Liver (tissue), 9 donors: Measurements from ENCODE around the gene ADORA2A. TPM values are rescaled to one million over a fixed set of nuclear protein-coding genes. Genes with fewer than 3 reads are reported as not detected.

ENCODE experiments used
- DNase-seq: peaks from one replicate; pipeline ENCODE4 v3.0.0-alpha.2; 2017; ENCODE audit warnings: low spot score
- H3K27ac ChIP-seq, 2 donors: one replicate each; pipeline ENCODE4 v1.7.0; 2013; ENCODE audit warnings: inconsistent platforms in 2 of 2, low read length in 2 of 2, control low read depth in 1 of 2, low read depth in 1 of 2, mild to moderate bottlenecking in 1 of 2
- H3K27me3 ChIP-seq, 4 donors: one replicate each; pipeline versions ENCODE4 v1.6.1 to v1.7.0; 2013; ENCODE audit warnings: low read length in 3 of 4, inconsistent platforms in 1 of 4, mild to moderate bottlenecking in 1 of 4, moderate library complexity in 1 of 4; ENCODE audit not compliant: control insufficient read depth in 4 of 4, insufficient read depth in 4 of 4
- H3K36me3 ChIP-seq, 4 donors: one replicate each; pipeline versions ENCODE4 v1.6.1 to v1.7.0; 2013; ENCODE audit warnings: low read length in 3 of 4, mild to moderate bottlenecking in 3 of 4, low read depth in 1 of 4, moderate library complexity in 1 of 4; ENCODE audit not compliant: control insufficient read depth in 4 of 4, insufficient read depth in 3 of 4
- H3K4me1 ChIP-seq, 4 donors: one replicate each; pipeline versions ENCODE4 v1.6.1 to v1.7.0; 2013; ENCODE audit warnings: low read length in 3 of 4, mild to moderate bottlenecking in 3 of 4, moderate library complexity in 1 of 4; ENCODE audit not compliant: control insufficient read depth in 4 of 4, insufficient read depth in 4 of 4
- H3K4me3 ChIP-seq, 3 donors: one replicate each; pipeline versions ENCODE4 v1.6.1 to v1.7.0; 2013; ENCODE audit warnings: low read length in 3 of 3, control low read depth in 1 of 3, low read depth in 1 of 3, mild to moderate bottlenecking in 1 of 3
- H3K9ac ChIP-seq, 2 donors: one replicate each; pipeline ENCODE4 v1.7.0; 2013; ENCODE audit warnings: low read length in 2 of 2, mild to moderate bottlenecking in 2 of 2, moderate library complexity in 2 of 2, control low read depth in 1 of 2, low read depth in 1 of 2
- H3K9me3 ChIP-seq, 4 donors: one replicate each; pipeline versions ENCODE4 v1.6.1 to v1.7.0; 2013; ENCODE audit warnings: low read length in 3 of 4; ENCODE audit not compliant: control insufficient read depth in 4 of 4
- ATF3 ChIP-seq: IDR thresholded peaks from 2 replicates; pipeline ENCODE4 v1.6.1; 2016; ENCODE audit warnings: antibody characterized with exemption
- CTCF ChIP-seq: fragments of 150-350 bp; IDR thresholded peaks from 2 replicates; pipeline ENCODE4 v1.5.1; 2017; ENCODE audit warnings: improper control_type of control experiment, low read depth, low read length; ENCODE audit not compliant: missing input control
- EGR1 ChIP-seq, 2 donors: IDR thresholded peaks; 2 replicates each; pipeline ENCODE4 v1.6.1; 2016 to 2018; ENCODE audit warnings: antibody characterized with exemption in 2 of 2, low read depth in 2 of 2
- FOXA1 ChIP-seq: IDR thresholded peaks from 2 replicates; pipeline ENCODE4 v1.6.1; 2016; ENCODE audit warnings: antibody characterized with exemption
- FOXA2 ChIP-seq: IDR thresholded peaks from 2 replicates; pipeline ENCODE4 v1.6.1; 2016; ENCODE audit warnings: antibody characterized with exemption
- GABPA ChIP-seq, 2 donors: IDR thresholded peaks in 1 of 2; conservative IDR thresholded peaks in 1 of 2; 2 replicates each; pipeline ENCODE4 v1.6.1; 2016; ENCODE audit warnings: antibody characterized with exemption in 2 of 2, mild to moderate bottlenecking in 1 of 2, moderate library complexity in 1 of 2
- HNF4A ChIP-seq, 2 donors: conservative IDR thresholded peaks; 2 replicates each; pipeline ENCODE4 v1.6.1; 2016; ENCODE audit warnings: antibody characterized with exemption in 2 of 2, mild to moderate bottlenecking in 2 of 2
- HNF4G ChIP-seq: IDR thresholded peaks from 2 replicates; pipeline ENCODE4 v1.6.1; 2016; ENCODE audit warnings: antibody characterized with exemption
- JUND ChIP-seq, 2 donors: IDR thresholded peaks; 2 replicates each; pipeline ENCODE4 v1.6.1; 2016; ENCODE audit warnings: antibody characterized with exemption in 2 of 2
- MAX ChIP-seq: IDR thresholded peaks from 2 replicates; pipeline ENCODE4 v1.6.1; 2016; ENCODE audit warnings: antibody characterized with exemption
- NR2F2 ChIP-seq: IDR thresholded peaks from 2 replicates; pipeline ENCODE4 v1.6.1; 2016; ENCODE audit warnings: antibody characterized with exemption
- RAD21 ChIP-seq, 2 donors: IDR thresholded peaks; 2 replicates each; pipeline ENCODE4 v1.6.1; 2016; ENCODE audit warnings: antibody characterized with exemption in 2 of 2, mild to moderate bottlenecking in 2 of 2
- REST ChIP-seq: IDR thresholded peaks from 2 replicates; pipeline ENCODE4 v1.6.1; 2016; ENCODE audit warnings: antibody characterized with exemption, mild to moderate bottlenecking
- RXRA ChIP-seq, 2 donors: IDR thresholded peaks; 2 replicates each; pipeline ENCODE4 v1.6.1; 2017 to 2018; ENCODE audit warnings: antibody characterized with exemption in 2 of 2, mild to moderate bottlenecking in 1 of 2
- SP1 ChIP-seq: IDR thresholded peaks from 2 replicates; pipeline ENCODE4 v1.6.1; 2018; ENCODE audit warnings: antibody characterized with exemption, mild to moderate bottlenecking
- TAF1 ChIP-seq: conservative IDR thresholded peaks from 2 replicates; pipeline ENCODE4 v1.6.1; 2016; ENCODE audit warnings: antibody characterized with exemption, mild to moderate bottlenecking
- YY1 ChIP-seq: IDR thresholded peaks from 2 replicates; pipeline ENCODE4 v1.6.1; 2016; ENCODE audit warnings: antibody characterized with exemption, mild to moderate bottlenecking
- ZBTB33 ChIP-seq: IDR thresholded peaks from 2 replicates; pipeline ENCODE4 v1.6.1; 2016; ENCODE audit warnings: antibody characterized with exemption
- WGBS: extraction: QIAGEN DNeasy Blood & Tissue Kit; methylation state at CpG from one replicate; pipeline ENCODE4 v1.1.7; 2013; 5-methylcytosine and 5-hydroxymethylcytosine counted together
- polyA plus RNA-seq, 2 donors: library from polyadenylated mRNA; stranded (reverse) in 1 of 2; unstranded in 1 of 2; fragments of 200-250 nt in 1 of 2; fragments of >200 nt in 1 of 2; fragmentation: Nextera tagmentation in 1 of 2; extraction: Ambion mirVana in 1 of 2; gene quantifications; one replicate each; pipeline versions ENCODE4 v1.2.1 to v1.2.3, GENCODE V29; 2013 to 2015
- total RNA-seq, 2 donors: library from RNA; depleted of rRNA; stranded (reverse); fragments of >200 nt; gene quantifications; one replicate each; pipeline ENCODE4 v1.2.3, GENCODE V29; 2014
- donor health status: healthy.
- donor health status: healthy.
- donor health status: healthy.
- donor health status: healthy.
- donor health status: healthy.

Gene ADORA2A
- total and polyA plus RNA-seq, 4 donors: 3.4 to 5.4 (median 3.9) TPM

GRCh38 chr22:24428751-24429410, 1.5 kb downstream of the ADORA2A start:
- no peaks in the 10 kb centered on the region for H3K9me3 ChIP-seq
- H3K4me3 ChIP-seq: no peak overlapping the region
- H3K27ac ChIP-seq: peak overlapping the region; percentile 49 to 56
- no peak for DNase-seq
- no peak overlapping the region for H3K9ac ChIP-seq
- peaks cover 22 to 72% (median 47%) of the 10 kb centered on the region in 4 donors for H3K4me1 ChIP-seq
- H3K27me3 ChIP-seq: no peaks in the 10 kb centered on the region
- 63% methylated on average over 11 of the region's 11 CpGs for WGBS
- H3K36me3 ChIP-seq: no peaks in the 10 kb centered on the region
- TF ChIP-seq GABPA (IDR thresholded peaks at IDR 0.05 in 1 of 2, conservative IDR thresholded peaks at IDR 0.05 in 1 of 2) (no peak), FOXA2 (no peak), MAX (no peak), NR2F2 (no peak), ATF3 (no peak), REST (no peak), ZBTB33 (no peak), SP1 (no peak), EGR1 (IDR thresholded peaks at IDR 0.05; ENCODE audit: low read depth in 2 of 2) (no peak), YY1 (no peak), RXRA (IDR thresholded peaks at IDR 0.05) (no peak), CTCF (no peak), HNF4G (no peak), HNF4A (conservative IDR thresholded peaks at IDR 0.05) (no peak), TAF1 (no peak), RAD21 (IDR thresholded peaks at IDR 0.05) (no peak), FOXA1 (no peak), JUND (IDR thresholded peaks at IDR 0.05) (no peak)
